Stomach smooth muscle (tissue), 2 donors: ENCODE results near the gene AP1M2.

Source experiments
- H3K27ac ChIP-seq: one replicate; pipeline ENCODE4 v1.7.0; 2013; ENCODE audit warnings: mild to moderate bottlenecking, low read length, inconsistent platforms
- H3K27me3 ChIP-seq, 2 donors: one replicate each; pipeline ENCODE4 v1.7.0; 2013; ENCODE audit warnings: low read length in 2 of 2; ENCODE audit not compliant: insufficient read depth in 2 of 2, control insufficient read depth in 1 of 2
- H3K36me3 ChIP-seq, 2 donors: one replicate each; pipeline ENCODE4 v1.7.0; 2013; ENCODE audit warnings: low read length in 2 of 2; ENCODE audit not compliant: control insufficient read depth in 2 of 2, insufficient read depth in 2 of 2
- H3K4me1 ChIP-seq: one replicate; pipeline ENCODE4 v1.7.0; 2013; ENCODE audit warnings: low read length; ENCODE audit not compliant: control insufficient read depth, insufficient read depth
- H3K4me3 ChIP-seq, 2 donors: one replicate each; pipeline ENCODE4 v1.7.0; 2013; ENCODE audit warnings: low read length in 2 of 2
- H3K9ac ChIP-seq, 2 donors: one replicate each; pipeline ENCODE4 v1.7.0; 2013; ENCODE audit warnings: low read length in 2 of 2, mild to moderate bottlenecking in 1 of 2
- H3K9me3 ChIP-seq, 2 donors: one replicate each; pipeline ENCODE4 v1.7.0; 2013; ENCODE audit warnings: low read length in 2 of 2; ENCODE audit not compliant: control insufficient read depth in 2 of 2
- donor health status: healthy.
- donor health status: Pancreatic carcinoma.

The AP1M2 gene

GRCh38 chr19:10587022-10587838, at the start of gene AP1M2:
AP1M2 (minus strand) TSS chr19:10587312; CDS start chr19:10587231, 81 bp downstream.
- Histone ChIP-seq H3K27me3 (peaks cover 9 to 16% of the 10 kb centered on the region in 2 donors), H3K36me3 (no peaks in the 10 kb centered on the region), H3K9ac (no peak within 1 kb of the TSS), H3K9me3 (no peaks in the 10 kb centered on the region), H3K27ac (no peak within 1 kb of the TSS), H3K4me1 (no peaks in the 10 kb centered on the region), H3K4me3 (no peak within 1 kb of the TSS)

GRCh38 chr19:10636304-10636972, 49.3 kb upstream of the AP1M2 start:
- no peaks in the 10 kb centered on the region for H3K27me3 ChIP-seq
- H3K9ac ChIP-seq, result no peak overlapping the region
- H3K9me3 ChIP-seq, result no peaks in the 10 kb centered on the region
- H3K4me3 ChIP-seq, result no peak overlapping the region
- H3K27ac ChIP-seq, result no peak overlapping the region
- H3K36me3 ChIP-seq, result peaks cover 23 to 45% of the 10 kb centered on the region in 2 donors
- no peaks in the 10 kb centered on the region for H3K4me1 ChIP-seq

- Histone ChIP-seq H3K36me3 (peaks cover 19 to 43% of the 10 kb centered on the region in 2 donors), H3K4me1 (no peaks in the 10 kb centered on the region)
Observed at GRCh38 chr19:10634963-10635362, 47.9 kb upstream of the AP1M2 start.

GRCh38 chr19:10634430-10634829, 47.3 kb upstream of the AP1M2 start:
- no peak overlapping the region for H3K27ac ChIP-seq
- H3K9me3 ChIP-seq, result no peaks in the 10 kb centered on the region
- no peak overlapping the region for H3K9ac ChIP-seq
- H3K27me3 ChIP-seq, result no peaks in the 10 kb centered on the region
- no peak overlapping the region for H3K4me3 ChIP-seq
- H3K4me1 ChIP-seq, result no peaks in the 10 kb centered on the region
- peaks cover 19 to 43% of the 10 kb centered on the region in 2 donors for H3K36me3 ChIP-seq

More at GRCh38 chr19:10634963-10635362, 47.9 kb upstream of the AP1M2 start:
- H3K4me3 ChIP-seq, result no peak overlapping the region
- H3K9me3 ChIP-seq, result no peaks in the 10 kb centered on the region
- H3K27me3 ChIP-seq, result no peaks in the 10 kb centered on the region
- no peak overlapping the region for H3K27ac ChIP-seq
- H3K9ac ChIP-seq, result no peak overlapping the region

- Histone ChIP-seq H3K27me3 (no peaks in the 10 kb centered on the region), H3K4me3 (no peak overlapping the region), H3K9me3 (no peaks in the 10 kb centered on the region), H3K4me1 (no peaks in the 10 kb centered on the region), H3K36me3 (peaks cover 14 to 35% of the 10 kb centered on the region in 2 donors), H3K27ac (no peak overlapping the region), H3K9ac (no peak overlapping the region)
Observed at GRCh38 chr19:10631874-10632273, 44.8 kb upstream of the AP1M2 start.

GRCh38 chr19:10625762-10626138, 38.6 kb upstream of the AP1M2 start:
- Histone ChIP-seq H3K27me3 (no peaks in the 10 kb centered on the region), H3K36me3 (peaks cover 5% of the 10 kb centered on the region in 2 donors), H3K9me3 (no peaks in the 10 kb centered on the region), H3K4me3 (peak overlapping the region; percentile 62 to 82), H3K4me1 (peaks cover 18% of the 10 kb centered on the region), H3K9ac (peak overlapping the region; percentile 62 to 79), H3K27ac (peak overlapping the region; percentile 73)

- H3K4me3 ChIP-seq, result peak within 1 kb of the TSS; percentile 62 to 82
- peaks cover 5% of the 10 kb centered on the region in 2 donors for H3K36me3 ChIP-seq
- H3K4me1 ChIP-seq, result peaks cover 18% of the 10 kb centered on the region
- no peaks in the 10 kb centered on the region for H3K27me3 ChIP-seq
- no peaks in the 10 kb centered on the region for H3K9me3 ChIP-seq
- peak within 1 kb of the TSS; percentile 73 for H3K27ac ChIP-seq
- H3K9ac ChIP-seq, result peak within 1 kb of the TSS; percentile 62 to 79
Observed at GRCh38 chr19:10625003-10625761, 38.1 kb upstream of the AP1M2 start, which contains the start of gene SLC44A2. SLC44A2 (plus strand) TSS chr19:10625553; CDS start chr19:10625634, 81 bp downstream.

GRCh38 chr19:10624585-10624984, 37.5 kb upstream of the AP1M2 start:
- Histone ChIP-seq H3K4me3 (peak overlapping the region in 1 of 2 donors; percentile 82), H3K4me1 (peaks cover 18% of the 10 kb centered on the region), H3K9ac (peak overlapping the region in 1 of 2 donors; percentile 72), H3K36me3 (peaks cover 5% of the 10 kb centered on the region in 2 donors), H3K27ac (no peak overlapping the region), H3K9me3 (no peaks in the 10 kb centered on the region), H3K27me3 (no peaks in the 10 kb centered on the region)

- Histone ChIP-seq H3K9ac (no peak overlapping the region), H3K9me3 (no peaks in the 10 kb centered on the region), H3K27me3 (no peaks in the 10 kb centered on the region), H3K4me3 (no peak overlapping the region), H3K4me1 (peaks cover 18% of the 10 kb centered on the region), H3K36me3 (no peaks in the 10 kb centered on the region), H3K27ac (no peak overlapping the region)
Observed at GRCh38 chr19:10621966-10622365, 34.9 kb upstream of the AP1M2 start.

- no peaks in the 10 kb centered on the region for H3K36me3 ChIP-seq
- H3K4me1 ChIP-seq, result peaks cover 15% of the 10 kb centered on the region
- H3K27me3 ChIP-seq, result no peaks in the 10 kb centered on the region
- no peak overlapping the region for H3K27ac ChIP-seq
- no peaks in the 10 kb centered on the region for H3K9me3 ChIP-seq
- H3K9ac ChIP-seq, result no peak overlapping the region
- no peak overlapping the region for H3K4me3 ChIP-seq
Observed at GRCh38 chr19:10620786-10621185, 33.7 kb upstream of the AP1M2 start.
